Activated T-cell treated with anti-CD3 and anti-CD28 coated beads for 4 hours (primary cell): ENCODE results near the gene MED27.

Experiments
- DNase-seq: peaks from one replicate; pipeline ENCODE4 v3.0.0-alpha.2; 2020

Gene MED27

GRCh38 chr9:131992906-131993657 lies 86.6 kb downstream of the MED27 start:
- DNase-seq: no peak

DNA sequence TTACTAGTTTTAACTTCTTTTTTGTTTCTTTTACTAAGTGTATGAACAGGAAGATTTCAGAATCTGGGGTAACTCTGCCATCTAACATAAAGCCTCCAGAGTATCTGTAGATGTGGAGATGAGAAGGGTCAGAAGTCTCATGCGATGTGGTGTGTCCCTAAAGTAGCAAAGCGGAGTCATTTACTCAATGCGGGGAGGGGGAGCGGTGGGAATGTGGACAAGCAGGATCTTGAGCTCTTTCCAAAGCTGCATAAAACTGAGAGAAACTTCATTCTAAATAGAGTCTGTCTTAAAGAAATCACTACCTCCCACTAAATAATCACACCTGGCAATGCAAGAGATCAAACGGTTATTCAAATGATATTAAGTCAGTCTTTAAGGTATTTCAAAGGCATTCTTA lies 92.4 kb downstream of the MED27 start:
- no peak for DNase-seq

GRCh38 chr9:131986576-131986975 lies 93.1 kb downstream of the MED27 start:
- no peak for DNase-seq

GRCh38 chr9:131986089-131986488 lies 93.6 kb downstream of the MED27 start:
- DNase-seq: no peak

- no peak for DNase-seq
These were observed 95.1 kb downstream of the MED27 start for GRCh38 chr9:131984564-131984963.

DNA sequence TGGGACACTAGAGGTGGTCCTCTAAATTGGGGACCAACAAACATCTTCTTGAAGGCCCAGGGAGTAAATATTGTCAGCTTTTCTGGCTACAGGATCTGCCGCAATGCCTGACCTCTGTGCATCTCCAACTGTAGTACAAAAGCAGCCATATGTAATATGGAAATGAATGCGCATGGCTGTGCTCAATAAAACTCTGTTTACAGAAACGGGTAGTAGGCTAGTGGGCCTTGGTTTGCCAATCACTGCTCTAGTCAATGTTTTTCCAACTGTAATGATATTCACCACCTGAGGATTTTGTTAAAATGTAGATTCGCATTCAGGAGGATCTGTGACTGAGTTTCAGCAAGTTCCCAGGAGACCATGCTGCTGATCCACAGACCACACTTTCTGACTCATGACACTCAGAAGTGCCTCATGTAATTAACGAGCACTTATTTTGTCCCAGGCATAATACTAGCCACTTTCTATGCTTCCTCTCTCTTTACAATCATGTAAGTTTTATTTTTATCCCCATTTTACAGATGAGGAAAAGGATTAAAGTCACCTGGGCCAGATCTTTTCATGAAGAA lies 96.9 kb downstream of the MED27 start:
- DNase-seq: no peak

- DNase-seq: no peak
These were observed 97.6 kb downstream of the MED27 start for GRCh38 chr9:131982102-131982501.

DNA sequence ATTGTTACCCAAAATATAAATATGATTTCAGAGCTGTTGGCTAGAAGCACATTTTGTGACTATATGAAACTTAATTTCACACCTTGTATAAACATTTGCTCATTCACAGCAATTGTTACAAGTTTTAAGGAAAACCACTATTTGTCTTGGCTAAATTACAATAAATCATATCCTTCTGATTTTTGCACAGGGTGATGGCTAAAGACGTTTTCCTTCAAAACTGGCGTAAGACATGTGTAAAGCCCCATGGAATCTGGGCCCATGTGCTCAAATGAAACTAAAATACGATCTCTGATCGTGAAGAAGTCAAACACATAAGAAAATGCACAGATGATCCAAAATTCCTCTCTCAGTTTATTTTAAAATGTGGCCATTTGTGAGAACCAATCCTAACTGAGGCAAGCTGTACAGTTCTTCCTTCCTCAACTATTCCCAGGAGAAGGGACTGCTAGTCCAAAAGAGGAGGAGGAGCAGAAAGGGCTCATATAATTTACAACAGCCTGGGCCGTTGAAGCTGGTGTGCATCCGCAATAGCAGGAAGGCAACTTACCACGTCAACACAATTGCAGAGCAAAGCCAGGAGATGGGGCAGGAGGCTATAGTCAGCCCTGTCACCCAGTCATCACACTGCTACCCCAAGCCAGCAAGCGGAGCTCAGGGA lies 98.4 kb downstream of the MED27 start:
- no peak for DNase-seq

GRCh38 chr9:131980267-131981016 lies 99.2 kb downstream of the MED27 start:
- no peak for DNase-seq

DNA sequence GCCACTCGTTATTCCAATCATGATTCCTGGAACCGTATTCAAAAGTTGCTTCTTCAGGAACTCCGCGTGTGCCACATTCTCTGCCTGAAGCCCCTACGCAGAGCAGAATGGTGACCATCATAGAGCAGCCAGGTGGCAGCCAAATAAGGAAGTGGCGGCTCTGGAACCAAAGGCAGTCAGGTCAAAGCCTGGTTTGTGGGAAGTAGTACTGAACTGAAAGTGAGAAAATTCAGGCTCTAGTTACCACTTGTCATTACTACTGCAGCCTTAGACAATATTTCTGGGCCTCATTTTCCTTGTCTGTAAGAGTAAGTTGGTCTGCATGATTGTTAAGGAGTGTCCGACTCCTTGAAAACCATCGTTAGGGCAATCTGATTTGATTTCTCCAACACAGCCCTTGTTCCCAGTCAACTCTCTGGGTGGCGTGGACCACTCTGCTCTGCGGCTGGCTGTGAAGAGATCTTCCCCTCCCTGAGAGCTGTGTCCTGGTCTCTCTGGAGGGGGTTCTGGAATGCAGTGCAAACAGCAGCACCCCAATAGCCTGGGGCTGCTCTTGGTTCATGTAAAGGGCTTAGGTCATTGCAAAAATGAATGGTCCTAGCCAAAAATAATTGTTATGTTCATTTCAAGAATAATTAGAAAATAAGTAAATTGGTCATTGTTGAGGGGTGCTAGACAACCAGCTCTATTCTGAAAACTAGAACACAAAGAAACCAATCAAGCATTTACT lies 102.4 kb downstream of the MED27 start:
- no peak for DNase-seq

DNA sequence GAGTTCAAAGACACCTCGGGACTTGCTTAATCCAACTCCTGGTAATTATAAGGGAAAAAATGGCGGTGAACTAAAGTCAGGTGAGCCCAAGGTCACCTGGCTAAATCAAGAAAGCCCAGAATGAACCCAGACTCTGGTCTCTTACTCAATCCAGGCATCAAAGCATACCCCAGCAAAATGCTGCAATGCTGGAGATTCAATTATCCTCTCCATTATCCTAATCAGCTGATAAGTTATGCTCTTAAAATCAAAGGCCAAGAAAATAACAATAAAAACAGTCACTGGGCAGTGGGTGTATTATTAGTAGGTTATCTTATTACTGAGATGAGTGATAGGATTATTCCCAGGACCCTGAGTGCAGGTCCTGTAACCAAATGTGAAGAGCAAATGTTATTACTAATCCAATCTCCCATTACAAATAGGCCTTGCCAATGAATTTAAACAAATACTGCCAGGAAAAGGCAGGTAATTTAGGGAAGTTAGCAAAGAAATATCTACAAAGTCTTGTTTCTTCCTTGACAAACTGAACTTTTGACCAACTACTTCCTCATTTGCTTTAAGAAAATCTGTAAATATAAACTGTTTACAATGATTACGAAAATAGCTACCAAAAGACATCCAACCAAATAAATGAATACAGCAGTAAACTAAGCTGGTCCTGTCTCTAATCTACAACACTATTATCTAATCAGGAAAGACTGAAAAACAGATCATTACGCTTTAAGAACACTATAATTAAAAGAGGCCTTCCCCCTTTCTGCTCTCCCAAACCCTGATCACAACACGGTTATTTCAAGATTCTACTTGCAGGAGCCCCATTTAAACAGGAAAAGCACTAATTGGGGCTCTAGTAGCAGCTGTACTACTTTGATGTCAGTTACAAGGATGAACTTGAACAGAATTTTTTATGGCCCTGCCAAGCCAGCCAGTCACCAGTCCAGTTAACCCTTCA lies 103.2 kb downstream of the MED27 start:
- no peak for DNase-seq

- no peak for DNase-seq
These were observed 106.8 kb downstream of the MED27 start for GRCh38 chr9:131972889-131973288.

DNA sequence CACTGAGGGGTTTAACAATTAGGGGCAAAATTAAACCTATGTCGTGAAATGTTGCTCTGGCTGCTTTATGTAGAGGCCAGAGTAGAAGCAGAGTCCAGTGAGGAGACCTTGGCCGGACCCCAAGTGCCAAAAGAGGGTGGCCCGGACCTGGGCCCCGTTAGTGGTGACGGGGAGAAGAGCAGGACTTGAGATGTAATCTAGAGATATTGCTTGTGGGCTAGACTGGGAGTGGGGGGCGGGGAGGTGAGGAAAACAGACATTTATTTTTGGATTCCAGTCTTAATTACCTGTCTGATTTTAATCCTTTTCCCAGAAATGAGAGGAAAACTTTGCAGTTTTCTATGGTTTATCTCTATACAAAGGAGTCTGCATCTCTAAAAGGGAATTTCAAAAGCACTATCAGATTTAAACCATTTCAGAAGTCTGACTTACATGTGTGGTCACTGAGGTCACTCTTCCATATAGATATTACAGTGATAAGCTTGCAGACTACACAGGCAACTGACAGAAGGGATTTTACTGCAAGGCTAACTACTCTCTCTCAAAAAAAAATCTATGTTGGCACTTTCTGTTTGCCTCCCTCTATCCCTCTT lies 108.1 kb downstream of the MED27 start:
- no peak for DNase-seq

DNA sequence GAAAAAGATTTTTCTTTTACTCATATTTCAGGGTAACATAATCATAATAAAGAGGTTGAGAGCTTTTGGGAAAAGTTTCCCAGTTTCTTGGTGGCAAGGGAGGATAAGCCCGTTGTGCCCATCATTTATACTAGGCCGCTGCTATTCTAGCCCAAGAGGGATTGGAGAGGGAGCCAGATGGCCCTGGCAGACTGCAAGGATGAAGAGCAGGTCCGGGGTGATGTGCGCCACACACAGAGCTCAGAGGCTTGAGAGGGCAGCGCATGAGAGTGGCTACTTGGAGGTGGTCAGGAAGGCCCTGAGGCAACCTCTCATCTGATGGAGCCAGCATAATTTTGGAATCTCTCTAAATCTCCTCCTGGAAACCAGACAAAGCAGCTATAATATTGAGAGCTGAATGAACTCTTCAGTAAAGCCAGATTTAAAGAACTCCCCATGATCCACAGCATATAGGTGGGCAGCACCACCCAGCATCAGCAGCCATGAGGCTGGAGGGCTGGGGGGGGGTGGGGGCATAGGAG lies 110.1 kb downstream of the MED27 start:
- no peak for DNase-seq

DNA sequence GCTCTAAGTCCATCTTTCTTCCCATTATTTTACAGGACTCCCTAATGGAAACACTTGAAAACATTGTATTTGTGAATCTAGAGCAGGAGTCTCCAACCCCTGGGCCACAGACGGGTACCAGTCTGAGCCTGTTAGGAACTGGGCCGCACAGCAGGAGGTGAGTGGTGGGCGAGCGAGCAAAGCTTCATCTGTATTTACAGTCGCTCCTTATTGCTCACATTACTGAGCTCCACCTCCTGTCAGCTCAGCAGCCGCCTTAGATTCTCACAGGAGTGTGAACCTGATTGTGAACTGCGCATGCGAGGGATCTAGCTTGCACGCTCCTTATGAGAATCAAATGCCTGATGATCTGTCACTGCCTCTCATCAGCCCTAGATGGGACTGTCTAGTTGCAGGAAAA lies 111.0 kb downstream of the MED27 start:
- DNase-seq: no peak

- no peak for DNase-seq
These were observed 113.8 kb downstream of the MED27 start for GRCh38 chr9:131965841-131966240.

DNA sequence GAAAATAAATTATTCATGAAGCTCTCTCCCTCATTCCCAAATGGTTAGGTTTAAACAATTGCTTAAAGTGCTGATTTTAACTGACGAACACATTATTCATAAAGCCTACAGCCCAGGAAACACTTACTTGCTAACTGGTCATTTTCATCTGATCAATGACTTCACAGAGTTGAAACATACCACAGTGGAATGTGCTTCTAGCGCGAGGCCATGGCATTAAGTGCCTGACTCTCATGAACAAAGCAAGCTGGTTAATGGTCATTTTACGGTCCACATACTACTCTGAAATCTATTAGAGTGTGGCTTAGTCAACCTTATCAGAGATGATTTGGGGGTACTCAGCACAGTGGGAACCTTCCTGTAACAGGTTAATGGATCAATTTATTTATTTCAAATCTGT lies 114.6 kb downstream of the MED27 start:
- no peak for DNase-seq

DNA sequence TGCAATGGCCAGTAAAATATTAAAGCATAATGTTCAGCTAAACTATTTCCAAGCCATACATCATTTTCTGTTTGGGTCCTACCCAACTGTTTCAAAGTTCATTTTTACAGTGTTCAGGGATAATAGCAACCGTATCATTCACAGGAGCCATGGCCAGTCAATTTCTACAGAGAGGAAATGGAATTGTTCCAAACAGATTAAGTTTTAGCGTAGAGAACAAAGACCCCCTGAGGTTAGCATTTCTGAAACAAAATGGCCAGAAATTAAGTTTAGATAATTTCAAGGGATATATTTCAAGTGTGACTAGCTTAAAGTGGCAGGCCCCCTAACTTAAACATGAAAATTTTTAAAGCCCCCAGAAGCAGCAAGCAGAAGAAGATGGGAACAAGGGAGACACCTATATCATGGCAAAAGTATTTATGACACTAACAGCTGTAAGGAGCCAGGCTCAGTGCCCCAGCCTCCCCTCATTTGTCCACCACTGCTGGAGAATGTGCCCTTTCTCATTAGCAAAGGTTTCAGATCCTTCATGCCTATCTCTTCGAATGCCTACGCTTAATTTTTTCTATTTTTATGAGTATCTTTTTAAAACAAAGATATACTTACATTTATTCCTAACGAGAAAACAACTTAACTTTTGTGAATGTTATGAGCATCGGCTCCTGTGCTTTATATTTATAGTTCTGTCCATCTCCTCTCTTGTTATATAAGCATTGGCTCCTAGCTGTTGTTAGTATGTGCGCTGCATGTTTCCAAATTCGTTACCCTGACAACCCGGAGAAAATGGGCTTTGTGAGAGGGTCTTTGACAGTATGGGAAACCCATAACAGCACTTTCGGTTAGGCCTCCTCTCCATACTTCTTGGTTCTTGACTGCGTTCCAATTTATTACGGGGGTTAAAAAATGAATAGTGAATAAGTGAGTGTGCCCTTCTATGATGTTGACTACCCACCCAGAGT lies 116.3 kb downstream of the MED27 start:
- DNase-seq: no peak

DNA sequence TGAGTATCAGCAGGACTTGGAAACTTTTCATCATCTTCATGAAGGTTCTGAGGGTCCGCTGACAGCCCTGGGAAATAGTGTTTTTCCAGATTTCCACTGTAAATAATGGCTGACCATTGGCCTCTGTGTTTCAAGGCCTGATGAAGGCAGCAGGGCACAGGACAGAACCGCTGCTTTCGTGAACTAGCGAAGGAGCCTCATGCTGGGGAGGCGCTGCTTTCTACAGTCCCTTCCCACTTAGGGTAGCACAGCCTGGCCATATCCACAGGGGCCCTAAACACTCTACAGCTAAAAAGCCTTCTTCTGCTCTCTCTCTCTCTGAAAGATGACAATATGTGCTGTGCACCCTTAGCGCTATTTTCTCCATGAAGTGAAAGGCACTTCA lies 118.2 kb downstream of the MED27 start:
- no peak for DNase-seq
